HG03103 (cell line): ENCODE measurements around the gene FCN1.

Experiments used
- ATAC-seq: cut with Tn5 transposase; IDR thresholded peaks from one replicate; pipeline ENCODE4 v1.9.1; 2021; ENCODE audit warnings: low read depth; ENCODE audit not compliant: unreplicated experiment

FCN1 gene

DNA sequence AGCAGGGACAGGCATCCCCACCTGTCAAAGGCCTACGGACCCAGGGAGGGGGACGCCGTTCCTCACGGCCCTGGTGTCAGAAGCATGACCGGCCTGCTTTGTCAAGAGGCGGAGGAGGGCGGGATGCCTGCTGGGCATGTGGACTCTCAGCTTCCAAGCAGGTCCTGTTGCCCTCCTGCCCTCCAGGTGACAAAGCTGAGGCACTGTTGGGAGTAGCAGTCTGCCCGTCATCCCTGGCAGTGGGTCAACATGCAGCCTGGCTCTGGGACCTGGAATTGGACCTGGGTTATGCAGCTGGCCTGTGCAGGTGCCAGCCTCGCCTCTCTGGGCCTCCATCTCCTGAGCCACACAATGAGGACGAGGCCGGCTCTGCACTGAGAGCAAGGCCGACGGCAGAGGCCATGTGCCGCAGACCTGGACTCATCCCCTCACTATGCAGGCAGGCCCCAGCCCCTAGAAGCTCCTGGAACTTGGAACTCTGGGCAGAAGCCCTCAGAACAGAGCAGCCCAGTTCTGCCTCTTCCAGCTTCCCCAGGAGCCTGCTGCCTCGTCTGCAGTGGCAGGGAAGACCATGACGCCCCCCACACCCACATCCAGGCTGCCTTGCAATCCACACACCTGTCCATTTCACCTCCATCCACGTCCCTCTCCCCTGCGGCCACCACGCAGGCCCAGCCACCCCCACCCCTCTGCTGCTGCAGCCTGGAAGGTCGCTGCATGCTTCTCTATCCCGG is 20.8 kb upstream of the FCN1 start:
- ATAC-seq: no peak

DNA sequence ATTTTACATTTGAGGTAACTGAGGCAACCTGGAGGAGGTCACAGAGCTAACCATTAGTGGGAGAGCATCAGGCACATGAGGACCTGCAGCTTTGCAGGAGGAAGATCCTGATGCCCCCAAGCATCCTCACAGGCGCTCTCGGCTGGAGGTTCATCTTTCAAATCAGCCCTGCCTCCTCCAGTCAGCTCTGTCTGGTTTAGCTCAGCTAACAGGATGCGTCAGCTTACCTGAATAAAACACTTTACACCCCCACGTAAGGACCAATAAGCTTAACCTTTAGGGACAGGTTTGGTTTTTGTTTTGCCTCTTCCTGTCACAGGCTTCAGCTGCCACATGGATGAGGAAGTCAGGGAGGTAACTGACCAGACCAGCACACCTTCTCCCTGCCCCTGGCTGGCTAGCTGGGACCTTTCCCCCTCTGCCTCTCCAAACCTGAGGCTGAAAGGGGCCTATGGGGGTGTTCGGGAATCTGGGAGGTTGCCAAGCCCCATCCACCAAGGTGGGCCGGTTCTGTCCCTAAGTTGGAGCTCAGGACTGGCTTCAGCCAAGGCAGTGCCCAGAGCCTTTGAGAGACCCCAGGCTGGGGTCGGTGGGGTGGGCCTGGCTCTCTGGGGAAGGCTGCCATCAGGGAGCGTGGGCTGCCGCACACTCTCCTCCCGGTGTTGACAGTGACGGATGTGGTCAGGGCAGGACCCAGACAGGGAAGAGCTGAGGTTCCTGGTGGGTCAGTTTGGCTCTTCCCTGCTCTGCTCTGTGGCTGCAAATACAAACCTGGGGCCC is 20.0 kb upstream of the FCN1 start:
- ATAC-seq: no peak

DNA sequence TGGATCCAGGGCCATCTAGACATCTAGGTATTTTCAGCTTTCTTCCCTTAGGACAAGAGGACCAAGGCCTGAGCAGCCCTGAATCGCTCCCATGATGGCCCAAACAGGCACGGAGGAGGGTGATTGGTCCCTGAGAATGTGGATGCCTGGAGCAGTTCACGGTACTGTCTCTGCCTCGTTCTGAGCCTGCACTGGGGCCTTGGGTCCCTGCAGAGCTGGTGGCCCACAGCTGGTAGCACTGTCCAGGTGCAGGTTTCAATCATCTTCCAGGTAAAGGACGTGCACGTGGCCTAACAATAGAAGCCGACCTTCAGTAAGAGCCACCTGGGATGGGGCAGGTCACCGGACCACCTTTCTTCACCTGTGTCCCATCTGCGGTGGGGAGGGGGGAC is 19.4 kb upstream of the FCN1 start:
- ATAC-seq: no peak

DNA sequence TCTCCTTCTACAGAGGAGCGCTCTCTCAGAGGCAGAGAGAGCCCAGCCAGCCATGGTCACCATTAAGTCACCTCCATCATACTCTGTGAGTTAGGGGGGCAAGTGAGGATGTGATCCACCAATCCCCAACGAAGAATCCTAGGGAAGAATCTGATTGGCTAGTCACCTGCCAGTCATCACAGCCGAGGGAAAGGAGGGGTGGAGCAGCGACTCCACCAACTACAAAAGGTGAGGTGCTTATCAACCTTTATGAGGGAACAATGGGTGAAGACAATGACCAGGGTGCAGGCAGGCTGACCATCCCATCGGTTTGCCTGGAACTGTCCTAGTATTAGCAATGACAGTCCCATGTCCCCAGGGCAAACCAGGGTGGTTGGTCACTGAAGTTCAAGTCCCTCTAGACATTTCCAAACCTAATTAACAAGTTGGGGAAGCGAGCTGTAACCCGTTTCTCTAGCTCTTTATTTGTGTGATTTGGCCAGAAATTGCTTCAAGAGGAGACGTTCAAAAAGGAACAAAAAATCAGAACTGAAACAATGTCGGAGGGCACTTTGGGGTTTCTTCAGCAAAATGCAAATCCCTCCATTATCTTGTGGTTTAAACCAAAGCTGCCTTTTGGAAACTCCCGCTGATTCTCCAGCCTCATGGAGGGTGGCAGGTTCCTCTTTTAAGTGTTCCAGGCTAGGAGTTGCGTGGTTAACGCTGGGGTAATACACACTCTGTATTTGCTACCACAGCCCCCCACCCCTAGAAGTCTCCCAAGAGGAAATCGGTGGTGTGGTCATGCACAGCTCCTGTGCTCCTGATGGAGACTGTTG is 18.8 kb upstream of the FCN1 start:
- no peak for ATAC-seq

DNA sequence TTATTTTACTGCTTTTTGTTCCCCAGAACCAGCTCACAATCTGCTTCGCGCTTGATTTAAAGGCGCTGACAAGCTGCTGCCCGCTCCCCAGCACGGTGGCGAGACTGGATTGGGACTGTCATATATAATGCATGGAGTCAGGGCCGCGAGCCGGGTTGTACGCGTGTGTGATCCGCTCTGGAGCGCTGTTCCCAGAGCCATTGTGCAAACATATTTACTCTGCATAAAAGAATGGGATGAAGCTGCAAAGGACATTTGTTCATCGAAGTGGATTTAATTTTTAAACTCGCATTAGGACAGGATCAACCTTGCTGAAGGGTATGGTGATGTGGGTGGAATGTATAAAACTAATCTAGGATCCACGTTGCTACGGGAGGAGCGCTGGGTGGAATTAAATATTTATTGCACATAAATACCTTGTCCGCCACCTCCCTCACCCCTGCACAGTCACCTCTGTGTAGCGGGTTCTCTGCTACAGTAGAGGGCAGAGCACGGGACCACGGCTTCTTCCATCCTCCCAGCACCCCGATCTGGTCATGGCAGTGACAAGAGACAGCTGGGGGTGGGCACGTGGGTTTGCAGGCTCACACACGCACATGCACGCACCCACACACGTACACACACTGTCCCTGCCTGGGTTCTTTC is 18.1 kb upstream of the FCN1 start:
- ATAC-seq: no peak

DNA sequence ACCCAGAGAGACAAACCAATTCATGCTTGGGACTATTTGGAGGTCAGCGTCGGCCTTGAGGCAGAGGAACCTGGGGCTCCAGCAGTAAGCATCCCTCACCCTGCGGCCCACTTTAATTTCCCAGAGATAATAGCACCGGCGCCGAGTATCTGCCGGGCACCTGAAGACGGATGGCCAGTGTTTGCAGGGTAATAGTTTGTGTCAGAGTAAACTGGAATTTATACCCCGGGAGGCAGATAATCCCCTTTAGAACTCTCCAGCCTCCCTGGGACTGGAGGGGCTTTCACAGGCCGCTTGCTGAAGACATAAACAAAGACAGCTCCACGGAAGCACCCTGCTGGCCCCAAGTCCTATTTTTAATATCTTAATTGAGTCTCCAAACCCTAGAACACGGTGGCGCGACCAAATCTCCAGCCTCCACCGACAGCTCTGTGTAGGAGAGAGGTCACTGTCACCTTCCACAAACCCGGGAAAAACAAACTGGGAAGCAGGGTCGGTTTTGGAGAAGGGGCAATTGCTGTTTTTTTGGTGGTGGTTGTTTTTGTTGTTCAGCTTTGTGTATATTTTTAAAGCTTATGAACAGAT is 17.4 kb upstream of the FCN1 start:
- ATAC-seq: no peak

DNA sequence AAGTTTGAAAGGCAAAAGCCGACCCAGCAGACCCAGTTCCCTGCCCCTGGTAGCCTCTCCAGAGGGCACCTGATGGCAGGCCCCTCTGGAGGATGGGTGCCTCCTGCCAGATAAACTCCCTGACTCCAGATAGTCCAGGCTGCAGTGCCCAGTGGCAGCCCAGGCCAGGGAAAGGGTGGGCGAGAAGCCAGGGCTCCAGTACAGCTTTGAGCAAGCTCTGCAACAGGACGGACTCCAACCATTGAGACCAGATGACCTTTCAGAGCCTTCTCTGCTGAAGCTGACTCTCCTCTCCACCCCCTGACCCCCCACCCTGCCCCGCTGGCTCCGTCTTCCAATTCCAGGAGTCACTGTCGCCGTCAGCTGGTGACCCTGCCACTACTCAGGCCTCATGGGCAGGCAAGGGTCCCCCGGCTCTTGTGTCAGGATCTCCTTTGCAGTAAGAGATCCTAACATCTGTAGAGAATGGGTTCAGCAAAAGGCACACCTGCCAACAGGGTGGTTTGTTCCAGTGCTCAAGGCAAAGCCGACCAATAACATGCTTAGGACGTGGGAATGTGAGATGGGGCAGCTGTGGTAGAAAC is 15.5 kb upstream of the FCN1 start:
- no peak for ATAC-seq

DNA sequence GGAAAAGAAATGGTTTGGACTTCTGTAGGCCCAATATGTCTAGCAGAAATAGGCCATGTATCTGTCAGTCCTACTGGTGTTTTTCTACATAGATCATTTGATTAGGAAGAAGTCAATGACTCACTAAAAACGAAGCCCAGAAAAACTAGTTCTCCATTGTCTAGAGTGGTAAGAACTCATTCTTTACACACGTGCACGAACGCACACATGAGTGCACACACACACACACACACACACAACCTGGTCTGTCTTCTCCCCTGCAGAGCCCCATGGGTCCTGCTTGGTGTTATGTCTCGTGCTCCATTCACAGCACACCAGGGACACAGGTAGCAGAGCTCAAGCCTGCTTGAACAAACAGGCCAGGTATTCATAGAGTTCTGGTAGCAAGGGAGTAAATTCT is 14.9 kb upstream of the FCN1 start:
- ATAC-seq: no peak

DNA sequence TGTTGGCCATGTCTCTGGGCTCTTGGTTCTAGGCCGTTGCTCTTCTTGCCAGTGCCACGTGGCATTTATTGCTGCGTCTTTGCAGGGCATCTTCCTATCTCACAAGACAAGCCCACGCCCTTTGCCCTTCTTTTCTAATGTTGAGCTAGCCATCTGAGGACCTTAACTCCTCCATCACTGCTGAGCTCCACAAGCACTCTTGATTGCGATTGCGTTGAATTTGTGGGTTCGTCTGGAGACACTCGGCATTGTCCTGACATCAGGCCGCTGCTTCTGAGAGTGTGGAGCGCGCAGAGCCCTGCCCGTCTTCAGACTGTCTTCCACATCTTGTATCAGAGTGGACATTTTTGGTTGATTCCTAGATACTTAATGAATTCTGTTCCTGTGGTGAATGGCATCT is 14.5 kb upstream of the FCN1 start:
- no peak for ATAC-seq

DNA sequence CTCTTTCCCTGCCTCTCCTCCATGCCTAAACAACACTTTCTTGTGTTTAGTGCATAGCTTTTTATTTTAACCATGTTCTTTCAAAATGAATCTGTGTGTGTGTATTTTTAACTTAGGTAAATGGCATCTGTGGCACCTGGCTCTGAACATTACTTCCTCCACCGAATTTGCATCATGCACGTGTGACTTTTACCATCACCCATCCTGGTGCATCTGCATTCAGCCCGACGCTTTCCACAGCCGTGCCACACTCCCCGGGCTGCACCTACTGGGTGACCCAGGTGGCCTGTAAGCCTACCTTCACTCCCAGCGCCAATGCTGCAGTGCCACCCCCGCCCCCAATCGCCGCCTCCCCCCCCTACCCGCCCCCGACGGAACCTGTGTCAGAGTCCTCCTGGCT is 12.7 kb upstream of the FCN1 start:
- no peak for ATAC-seq

DNA sequence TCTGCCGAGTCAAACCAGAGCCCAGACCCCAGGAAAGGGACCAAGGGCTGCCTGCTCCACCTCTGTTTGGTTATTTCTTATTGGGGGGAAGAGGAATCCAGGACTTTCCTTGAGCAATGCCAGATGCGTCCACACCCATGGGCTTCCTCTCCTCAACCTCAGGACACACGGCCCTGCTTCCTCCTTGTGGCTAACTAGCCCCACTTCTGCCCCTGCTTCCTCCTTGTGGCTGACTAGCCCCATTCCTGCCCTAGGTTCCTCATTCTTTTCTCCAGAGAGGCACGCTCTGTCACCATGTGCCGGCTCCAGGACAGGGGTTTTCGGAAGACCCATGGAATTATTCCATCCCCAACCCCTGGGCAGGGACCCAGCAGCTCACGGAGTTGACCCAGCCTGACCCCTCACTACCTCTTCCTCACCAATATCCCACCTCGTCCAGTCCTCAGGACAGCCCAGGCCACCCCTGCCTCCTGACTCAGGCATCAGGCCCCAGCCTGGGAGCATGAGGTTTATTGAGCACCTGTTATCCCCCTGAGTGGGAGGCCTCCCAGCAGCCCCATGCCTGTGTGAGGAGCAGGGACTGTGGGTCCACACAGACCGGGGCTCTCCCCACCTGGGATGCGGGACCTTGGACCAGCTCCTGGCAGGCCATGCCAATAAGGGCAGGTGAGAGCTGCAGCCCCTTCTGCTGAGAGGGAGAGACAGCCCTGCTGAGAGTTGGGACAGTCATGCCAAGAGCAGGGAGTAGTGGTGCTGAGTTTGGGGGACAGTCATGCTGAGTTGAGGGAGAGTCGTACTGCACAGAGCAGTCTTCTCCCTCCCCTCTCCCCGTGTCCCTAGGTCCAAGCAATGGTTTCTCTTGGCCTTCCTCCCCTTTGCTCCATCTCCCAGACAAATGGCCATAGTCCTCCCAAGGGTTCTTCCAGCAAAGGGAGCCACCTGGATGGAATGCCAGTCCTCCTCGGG is 11.8 kb upstream of the FCN1 start:
- no peak for ATAC-seq

DNA sequence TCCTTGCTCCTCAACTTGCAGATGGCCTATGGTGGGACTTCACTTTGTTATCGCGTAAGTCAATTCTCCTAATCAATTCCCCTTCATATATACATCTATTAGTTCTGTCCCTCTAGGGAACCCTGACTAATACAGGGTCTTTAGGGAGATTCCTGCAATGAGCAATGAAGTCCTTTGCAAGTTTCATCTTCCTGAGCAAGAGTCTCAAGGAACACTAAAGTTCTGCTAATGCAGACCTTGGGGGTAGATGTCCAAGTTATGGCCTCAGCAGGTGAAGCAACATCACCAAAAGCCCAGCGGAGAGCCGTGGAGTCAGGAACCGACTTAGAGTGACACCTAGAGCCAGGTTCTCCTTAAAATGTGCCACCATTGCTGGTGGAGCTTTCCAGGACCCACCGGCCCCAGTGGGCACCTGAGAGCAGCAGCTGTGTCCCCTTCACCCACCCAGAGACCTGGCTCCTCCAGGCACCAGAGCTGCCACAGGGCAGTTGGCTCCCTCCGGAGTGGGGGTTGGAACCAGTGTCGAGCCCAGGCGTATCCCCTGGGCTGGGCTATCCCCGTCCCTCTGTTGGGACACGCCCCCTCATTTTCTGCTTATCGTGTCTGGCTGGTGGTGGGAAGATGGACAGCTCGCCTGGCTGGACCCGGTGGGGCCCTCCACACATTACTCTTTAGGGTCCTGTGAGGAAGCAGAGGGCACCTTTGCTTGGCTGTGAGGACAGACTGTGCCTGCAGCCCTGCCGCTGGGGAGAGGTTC is 10.9 kb upstream of the FCN1 start:
- no peak for ATAC-seq

DNA sequence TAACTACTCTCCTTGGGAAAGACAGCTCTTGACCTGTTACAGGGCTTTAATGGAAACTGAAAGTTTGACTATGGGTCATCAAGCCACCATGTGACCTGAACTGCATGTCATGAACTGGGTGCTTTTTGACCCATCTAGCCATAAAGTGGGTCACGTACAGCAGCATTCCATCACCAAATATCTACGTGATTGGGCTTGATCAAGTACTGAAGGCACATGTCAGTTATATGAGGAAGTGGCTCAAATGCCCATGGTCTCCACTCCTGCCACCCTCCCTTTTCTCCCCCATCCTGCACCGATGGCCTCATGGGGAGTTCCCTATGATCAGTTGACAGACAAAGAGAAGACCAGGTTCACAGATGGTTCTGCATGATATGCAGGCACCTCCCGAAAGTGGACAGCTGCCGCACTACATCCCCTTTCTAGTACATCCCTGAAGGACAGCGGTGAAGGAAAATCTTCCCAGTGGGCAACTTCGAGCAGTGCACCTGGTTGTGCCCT is 7.3 kb upstream of the FCN1 start:
- ATAC-seq: no peak

DNA sequence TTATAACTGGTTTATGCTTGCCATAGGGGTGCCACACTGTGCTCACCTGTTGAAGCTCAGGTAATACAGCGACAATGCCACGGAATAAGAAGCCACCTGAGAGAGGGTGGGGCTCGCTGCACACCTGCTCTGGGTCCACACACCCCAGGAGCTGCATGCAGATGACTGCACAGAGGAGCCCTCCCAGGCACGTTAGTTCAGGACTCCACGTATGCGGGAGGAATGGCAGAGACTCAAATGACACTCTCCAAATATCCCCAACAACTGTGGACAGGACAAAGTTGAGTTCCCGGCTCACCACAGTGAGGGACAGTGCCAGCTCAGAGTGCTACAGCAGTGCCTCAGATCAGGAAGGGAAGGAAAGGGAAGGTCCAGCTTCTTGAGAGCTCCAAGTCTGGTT is 5.8 kb upstream of the FCN1 start:
- ATAC-seq: no peak

DNA sequence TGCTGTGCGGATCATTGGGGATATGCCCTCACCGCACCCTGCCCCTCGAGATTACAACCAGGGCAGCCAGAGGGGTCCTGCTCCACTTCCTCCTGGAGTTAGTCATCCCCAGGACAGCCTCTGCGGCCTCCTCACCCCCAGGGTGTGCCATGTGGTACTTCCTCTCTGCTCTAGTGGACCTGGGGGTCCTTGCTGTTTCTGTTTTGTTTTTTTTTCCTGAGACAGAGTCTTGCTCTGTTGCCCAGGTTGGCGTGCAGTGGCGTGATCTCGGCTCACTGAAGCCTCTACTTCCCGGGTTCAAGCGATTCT is 5.2 kb upstream of the FCN1 start:
- no peak for ATAC-seq

DNA sequence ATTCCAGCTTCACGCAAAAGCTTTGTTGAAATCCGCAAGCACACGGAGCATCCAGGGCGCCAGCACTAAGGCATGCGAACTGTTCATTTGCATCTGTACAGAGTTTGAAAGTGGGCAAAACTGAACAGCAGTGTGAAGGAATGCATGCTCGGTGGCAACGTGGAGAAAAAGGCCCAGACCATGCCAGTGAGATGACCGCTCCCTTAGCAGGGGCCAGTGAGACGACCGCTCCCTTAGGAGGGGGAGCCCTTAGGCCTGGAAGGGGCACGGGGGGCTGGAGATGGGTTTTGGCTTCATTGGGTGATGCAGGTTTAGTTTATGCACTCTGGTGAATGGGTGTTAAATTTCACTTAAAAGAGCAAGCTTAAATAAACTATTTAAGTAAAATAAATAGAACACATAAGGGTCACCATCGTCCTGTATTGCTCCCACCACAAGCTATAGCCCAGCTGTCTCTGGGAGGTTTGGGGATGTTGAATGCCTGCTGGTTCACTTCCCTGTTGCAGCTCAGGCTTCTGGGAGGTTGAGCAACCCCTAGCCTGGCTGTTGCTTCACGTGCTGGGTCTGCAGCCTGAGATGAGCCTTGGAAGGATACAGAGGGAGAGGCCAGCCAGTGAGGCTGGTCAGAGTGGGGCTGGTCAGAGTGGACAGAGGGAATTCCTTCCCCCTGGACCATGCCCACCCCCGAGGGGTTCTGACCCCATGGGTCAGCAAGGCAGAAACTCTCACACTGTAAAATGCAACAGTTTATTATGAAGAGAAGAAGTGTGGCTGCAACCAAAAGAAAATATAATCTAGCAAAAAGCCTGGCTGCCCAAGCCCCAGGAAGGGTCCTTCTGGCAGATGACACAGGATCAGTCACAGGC is 4.6 kb upstream of the FCN1 start:
- ATAC-seq: no peak

DNA sequence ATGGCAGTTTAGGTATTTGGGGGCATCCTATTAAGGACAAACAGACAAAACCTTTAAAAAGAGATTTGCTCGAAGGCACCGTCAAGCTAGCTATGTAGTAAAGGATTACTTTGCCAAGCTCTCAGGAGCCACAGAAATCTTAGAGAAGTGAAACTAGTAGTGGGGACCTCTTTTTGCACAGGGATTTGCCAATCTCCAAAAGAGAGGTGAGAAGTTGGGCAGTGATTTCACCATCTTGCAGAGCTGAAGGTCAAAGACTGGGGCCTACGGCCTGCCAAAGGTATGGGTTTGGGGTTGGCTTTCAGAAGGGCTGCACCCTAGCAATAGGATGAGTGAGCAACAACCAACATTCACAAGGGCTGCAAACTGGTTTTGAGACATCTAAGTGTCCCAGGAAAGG is 1.6 kb upstream of the FCN1 start:
- ATAC-seq: no peak
